GM21723 (cell line): ENCODE measurements around the gene MAN2A1.

ENCODE experiments used
- ATAC-seq: cut with Tn5 transposase; IDR thresholded peaks from one replicate; pipeline ENCODE4 v1.9.1; 2021; ENCODE audit warnings: mild to moderate bottlenecking, moderate library complexity; ENCODE audit not compliant: unreplicated experiment

MAN2A1 gene

GRCh38 chr5:109678447-109678846 lies 11.3 kb upstream of the MAN2A1 start:
- ATAC-seq: no peak

- no peak for ATAC-seq
Observed at GRCh38 chr5:109681763-109682162, 8.0 kb upstream of the MAN2A1 start.

GRCh38 chr5:109682383-109682782 lies 7.3 kb upstream of the MAN2A1 start:
- no peak for ATAC-seq

GRCh38 chr5:109685916-109686315 lies 3.8 kb upstream of the MAN2A1 start:
- ATAC-seq: no peak

GRCh38 chr5:109688630-109688969 lies 1.1 kb upstream of the MAN2A1 start:
- ATAC-seq: no peak

- peak; percentile 78 for ATAC-seq
Observed at GRCh38 chr5:109688970-109689739, 572 bp upstream of the MAN2A1 start.

GRCh38 chr5:109690242-109690974 lies 681 bp downstream of the MAN2A1 start:
- ATAC-seq: peak; percentile 12

- ATAC-seq: peak; percentile 22
Observed at GRCh38 chr5:109690975-109691574, 1.3 kb downstream of the MAN2A1 start.

- no peak for ATAC-seq
Observed at GRCh38 chr5:109691996-109692395, 2.3 kb downstream of the MAN2A1 start.

GRCh38 chr5:109692852-109693251 lies 3.1 kb downstream of the MAN2A1 start:
- no peak for ATAC-seq

- no peak for ATAC-seq
Observed at GRCh38 chr5:109693535-109694400, 4.0 kb downstream of the MAN2A1 start.

GRCh38 chr5:109694451-109694891 lies 4.7 kb downstream of the MAN2A1 start:
- ATAC-seq: no peak

- ATAC-seq: peak; percentile 65
Observed at GRCh38 chr5:109695005-109695926, 5.5 kb downstream of the MAN2A1 start.

- no peak for ATAC-seq
Observed at GRCh38 chr5:109697339-109697738, 7.6 kb downstream of the MAN2A1 start.

- no peak for ATAC-seq
Observed at GRCh38 chr5:109700516-109701153, 10.9 kb downstream of the MAN2A1 start.

GRCh38 chr5:109701252-109701651 lies 11.5 kb downstream of the MAN2A1 start:
- no peak for ATAC-seq

GRCh38 chr5:109701792-109702191 lies 12.1 kb downstream of the MAN2A1 start:
- ATAC-seq: no peak

GRCh38 chr5:109703166-109703565 lies 13.4 kb downstream of the MAN2A1 start:
- ATAC-seq: no peak

- no peak for ATAC-seq
Observed at GRCh38 chr5:109703829-109704228, 14.1 kb downstream of the MAN2A1 start.
